A673 (cell line): Measurements from ENCODE around the gene ATG7.

Experiments
- EZH2 ChIP-seq: fragments of 200-600 bp; sonication (generic); IDR thresholded peaks from 2 replicates; pipeline ENCODE4 v1.6.1; 2017; ENCODE audit warnings: borderline replicate concordance, low read depth, mild to moderate bottlenecking, mixed read lengths, antibody characterized with exemption, low read length; ENCODE audit not compliant: poor library complexity, severe bottlenecking
- TF ChIP-seq, protein P1 (sequence below): fragments of 300-800, 200-600 bp; sonication (generic); conservative IDR thresholded peaks from 2 replicates; pipeline ENCODE4 v1.5.1; 2017; ENCODE audit warnings: low read depth, mild to moderate bottlenecking, antibody characterized with exemption, low read length, moderate library complexity, mixed read lengths

DNA sequence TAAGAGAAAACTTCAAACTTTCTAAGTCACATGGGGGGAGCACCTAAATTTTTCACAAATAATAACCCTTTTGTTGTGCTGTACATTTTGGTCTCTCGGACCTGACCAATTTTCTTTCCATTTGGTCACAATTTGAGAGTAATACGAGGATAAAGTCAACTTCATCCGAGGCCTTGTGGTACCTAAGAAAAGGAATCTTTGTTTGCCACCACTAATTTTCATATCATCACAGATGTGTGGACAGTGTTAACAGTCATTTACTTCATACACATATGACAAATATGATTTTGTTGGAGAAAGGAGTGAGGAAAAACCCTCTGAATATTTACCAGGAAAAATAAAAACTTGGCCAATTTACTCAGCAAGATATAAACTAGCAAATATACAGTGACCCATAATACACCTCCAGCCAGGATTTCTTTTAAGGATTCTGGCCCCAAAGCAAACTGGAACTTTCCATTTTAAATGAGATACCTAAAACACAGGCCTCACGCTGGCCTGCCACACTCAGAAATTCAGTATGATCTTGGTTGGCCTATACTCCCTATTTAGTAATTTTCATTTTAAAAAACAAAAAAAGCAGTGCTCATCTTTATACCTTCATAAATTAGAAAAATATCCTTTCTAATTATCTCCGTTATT is 330.8 kb downstream of the ATG7 start:
- TF ChIP-seq, protein P1, sequence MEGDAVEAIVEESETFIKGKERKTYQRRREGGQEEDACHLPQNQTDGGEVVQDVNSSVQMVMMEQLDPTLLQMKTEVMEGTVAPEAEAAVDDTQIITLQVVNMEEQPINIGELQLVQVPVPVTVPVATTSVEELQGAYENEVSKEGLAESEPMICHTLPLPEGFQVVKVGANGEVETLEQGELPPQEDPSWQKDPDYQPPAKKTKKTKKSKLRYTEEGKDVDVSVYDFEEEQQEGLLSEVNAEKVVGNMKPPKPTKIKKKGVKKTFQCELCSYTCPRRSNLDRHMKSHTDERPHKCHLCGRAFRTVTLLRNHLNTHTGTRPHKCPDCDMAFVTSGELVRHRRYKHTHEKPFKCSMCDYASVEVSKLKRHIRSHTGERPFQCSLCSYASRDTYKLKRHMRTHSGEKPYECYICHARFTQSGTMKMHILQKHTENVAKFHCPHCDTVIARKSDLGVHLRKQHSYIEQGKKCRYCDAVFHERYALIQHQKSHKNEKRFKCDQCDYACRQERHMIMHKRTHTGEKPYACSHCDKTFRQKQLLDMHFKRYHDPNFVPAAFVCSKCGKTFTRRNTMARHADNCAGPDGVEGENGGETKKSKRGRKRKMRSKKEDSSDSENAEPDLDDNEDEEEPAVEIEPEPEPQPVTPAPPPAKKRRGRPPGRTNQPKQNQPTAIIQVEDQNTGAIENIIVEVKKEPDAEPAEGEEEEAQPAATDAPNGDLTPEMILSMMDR, result no peak
- no peak for TF ChIP-seq EZH2
